Mesenchymal stem cell (in vitro differentiated cells and primary cell): Measurements from ENCODE around the gene SZT2.

ENCODE experiments used
- DNase-seq: peaks from one replicate; pipeline ENCODE4 v3.0.0-alpha.2; 2013
- H2AFZ ChIP-seq: one replicate; pipeline ENCODE4 v1.6.1; 2013; ENCODE audit warnings: low read depth, mild to moderate bottlenecking, control low read depth, inconsistent platforms, low read length, moderate library complexity
- H2AK5ac ChIP-seq: 2 replicates; pipeline ENCODE4 v1.6.1; 2013; ENCODE audit warnings: low read length, moderate library complexity, mild to moderate bottlenecking, inconsistent platforms; ENCODE audit not compliant: severe bottlenecking
- H2BK120ac ChIP-seq: one replicate; pipeline ENCODE4 v1.6.1; 2013; ENCODE audit warnings: low read depth, mild to moderate bottlenecking, inconsistent platforms, low read length, moderate library complexity
- H2BK12ac ChIP-seq, 2 experiments: one replicate each; pipeline ENCODE4 v1.6.1; 2013; ENCODE audit warnings: inconsistent platforms in 2 of 2, low read length in 2 of 2, mild to moderate bottlenecking in 2 of 2, moderate library complexity in 2 of 2, control low read depth in 1 of 2
- H2BK15ac ChIP-seq: one replicate; pipeline ENCODE4 v1.6.1; 2013; ENCODE audit warnings: mild to moderate bottlenecking, low read depth, inconsistent platforms; ENCODE audit not compliant: poor library complexity, severe bottlenecking
- H2BK5ac ChIP-seq: 2 replicates; pipeline ENCODE4 v1.6.1; 2013; ENCODE audit warnings: low read depth, mild to moderate bottlenecking, low read length, control low read depth, inconsistent platforms; ENCODE audit not compliant: poor library complexity, severe bottlenecking
- H3K14ac ChIP-seq, 2 experiments: one replicate each; pipeline ENCODE4 v1.6.1; 2013; ENCODE audit warnings: inconsistent platforms in 2 of 2, low read length in 2 of 2, control low read depth in 1 of 2, mild to moderate bottlenecking in 1 of 2, moderate library complexity in 1 of 2
- H3K18ac ChIP-seq, 2 experiments: one replicate each; pipeline ENCODE4 v1.6.1; 2013; ENCODE audit warnings: inconsistent platforms in 2 of 2, low read length in 2 of 2, control low read depth in 1 of 2, low read depth in 1 of 2, mild to moderate bottlenecking in 1 of 2
- H3K23ac ChIP-seq, 2 experiments: one replicate each; pipeline ENCODE4 v1.6.1; 2013; ENCODE audit warnings: inconsistent platforms in 2 of 2, low read length in 2 of 2, mild to moderate bottlenecking in 2 of 2, moderate library complexity in 2 of 2, control low read depth in 1 of 2
- H3K27ac ChIP-seq: 2 replicates; pipeline ENCODE4 v1.5.1; 2013; ENCODE audit warnings: mild to moderate bottlenecking, moderate library complexity, low read length, control low read depth, inconsistent platforms; ENCODE audit not compliant: poor library complexity, severe bottlenecking
- H3K27me3 ChIP-seq, 2 experiments: 2 replicates each; pipeline versions ENCODE4 v1.6.1 to v1.7.0; 2013; ENCODE audit warnings: low read length in 2 of 2, mild to moderate bottlenecking in 2 of 2, moderate library complexity in 2 of 2, control low read depth in 1 of 2, inconsistent platforms in 1 of 2; ENCODE audit not compliant: control insufficient read depth in 1 of 2, insufficient read depth in 1 of 2
- H3K36me3 ChIP-seq, 2 experiments: 2 replicates each; pipeline versions ENCODE4 v1.6.1 to v1.7.0; 2013; ENCODE audit warnings: low read length in 2 of 2, control low read depth in 1 of 2, inconsistent platforms in 1 of 2, low read depth in 1 of 2, mild to moderate bottlenecking in 1 of 2; ENCODE audit not compliant: insufficient read depth in 2 of 2, control insufficient read depth in 1 of 2
- H3K4ac ChIP-seq, 2 experiments: one replicate each; pipeline ENCODE4 v1.6.1; 2013; ENCODE audit warnings: inconsistent platforms in 2 of 2, low read length in 2 of 2, mild to moderate bottlenecking in 2 of 2, moderate library complexity in 2 of 2, control low read depth in 1 of 2, low read depth in 1 of 2
- H3K4me1 ChIP-seq: 2 replicates; pipeline ENCODE4 v1.6.1; 2013; ENCODE audit warnings: low read depth, low read length, control low read depth; ENCODE audit not compliant: control insufficient read depth, insufficient read depth
- H3K4me2 ChIP-seq: 2 replicates; pipeline ENCODE4 v1.6.1; 2013; ENCODE audit warnings: low read length, mild to moderate bottlenecking, inconsistent platforms; ENCODE audit not compliant: poor library complexity, severe bottlenecking
- H3K4me3 ChIP-seq, 2 experiments: 2 replicates each; pipeline versions ENCODE4 v1.5.1 to v1.7.0; 2013; ENCODE audit warnings: low read length in 2 of 2, mild to moderate bottlenecking in 2 of 2, control low read depth in 1 of 2, low read depth in 1 of 2; ENCODE audit not compliant: insufficient read depth in 1 of 2
- H3K79me1 ChIP-seq: replicated peaks from 2 replicates; pipeline ENCODE4 v1.6.1; 2013; ENCODE audit warnings: mild to moderate bottlenecking, control low read depth, low read length, inconsistent platforms; ENCODE audit not compliant: poor library complexity, severe bottlenecking
- H3K9ac ChIP-seq: 2 replicates; pipeline ENCODE4 v1.7.0; 2013; ENCODE audit warnings: mild to moderate bottlenecking, low read length, moderate library complexity
- H3K9me3 ChIP-seq: 2 replicates; pipeline ENCODE4 v1.7.0; 2013; ENCODE audit warnings: mild to moderate bottlenecking, low read length; ENCODE audit not compliant: control insufficient read depth
- H4K8ac ChIP-seq: one replicate; pipeline ENCODE4 v1.6.1; 2013; ENCODE audit warnings: inconsistent platforms, mild to moderate bottlenecking, low read length, moderate library complexity
- H4K91ac ChIP-seq: one replicate; pipeline ENCODE4 v1.6.1; 2013; ENCODE audit warnings: mild to moderate bottlenecking, low read length, inconsistent platforms
- WGBS: methylation state at CpG from one replicate; pipeline ENCODE4 v1.1.7; 2013; ENCODE audit warnings: mixed read lengths; 5-methylcytosine and 5-hydroxymethylcytosine counted together

SZT2 gene

DNA sequence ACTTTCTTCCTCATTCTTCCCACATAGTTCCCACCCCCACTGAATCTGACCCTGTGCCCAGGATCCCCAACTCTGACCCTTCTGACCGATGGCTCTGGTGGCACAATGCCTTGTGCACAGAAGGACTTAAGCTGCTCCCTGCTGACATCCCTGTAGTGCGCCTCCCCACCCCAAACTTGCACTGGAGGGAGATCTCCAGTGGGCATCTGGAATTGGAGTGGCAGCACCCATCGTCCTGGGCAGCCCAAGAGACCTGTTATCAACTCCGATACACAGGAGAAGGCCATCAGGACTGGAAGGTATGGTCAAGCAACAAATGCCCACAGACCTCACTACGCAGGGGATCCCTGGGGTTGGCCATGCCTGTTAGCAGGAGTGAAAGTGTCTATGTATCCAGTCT is 43.1 kb upstream of the SZT2 start:
- DNase-seq: no peak
- no peak overlapping the region for H2AK5ac ChIP-seq
- no peak overlapping the region for H2AFZ ChIP-seq
- whole genome bisulfite sequencing: 91% methylated on average over 5 of the region's 5 CpGs
- no peak overlapping the region for H3K9ac ChIP-seq
- H3K79me1 ChIP-seq: no peaks in the 10 kb centered on the region
- peak overlapping the region; percentile 5 for H4K91ac ChIP-seq
- no peaks in the 10 kb centered on the region for H3K27me3 ChIP-seq
- no peak overlapping the region for H3K4me2 ChIP-seq
- no peak overlapping the region for H4K8ac ChIP-seq
- no peak overlapping the region for H3K4me3 ChIP-seq
- H3K18ac ChIP-seq: no peak overlapping the region
- no peak overlapping the region for H3K23ac ChIP-seq
- H2BK12ac ChIP-seq: no peak overlapping the region
- H3K36me3 ChIP-seq: no peaks in the 10 kb centered on the region
- no peaks in the 10 kb centered on the region for H3K9me3 ChIP-seq
- H3K14ac ChIP-seq: no peak overlapping the region
- H3K4ac ChIP-seq: no peak overlapping the region
- no peak overlapping the region for H2BK5ac ChIP-seq
- no peak overlapping the region for H2BK120ac ChIP-seq
- peaks cover 16% of the 10 kb centered on the region for H3K4me1 ChIP-seq
- H3K27ac ChIP-seq: no peak overlapping the region
- H2BK15ac ChIP-seq: no peak overlapping the region

GRCh38 chr1:43348343-43348808 is 41.3 kb upstream of the SZT2 start:
- 41% methylated on average over 19 of the region's 22 CpGs for WGBS
- H3K9ac ChIP-seq: peak overlapping the region; percentile 74
- no peak overlapping the region for H3K14ac ChIP-seq
- H3K4me2 ChIP-seq: peak overlapping the region; percentile 73
- H2BK12ac ChIP-seq: no peak overlapping the region
- peak overlapping the region; percentile 6 for H2BK120ac ChIP-seq
- H3K23ac ChIP-seq: no peak overlapping the region
- H4K91ac ChIP-seq: peak overlapping the region; percentile 47
- peak overlapping the region; percentile 76 for H2BK15ac ChIP-seq
- H3K79me1 ChIP-seq: no peaks in the 10 kb centered on the region
- H3K9me3 ChIP-seq: no peaks in the 10 kb centered on the region
- peak overlapping the region in 1 of 2 experiments; percentile 81 for H3K4ac ChIP-seq
- H3K36me3 ChIP-seq: no peaks in the 10 kb centered on the region
- H3K27ac ChIP-seq: peak overlapping the region; percentile 65
- H4K8ac ChIP-seq: peak overlapping the region; percentile 91
- peak overlapping the region; percentile 85 for H2AFZ ChIP-seq
- no peak for DNase-seq
- no peak overlapping the region for H2AK5ac ChIP-seq
- H3K4me1 ChIP-seq: peaks cover 16% of the 10 kb centered on the region
- peak overlapping the region; percentile 77 to 94 for H3K18ac ChIP-seq
- H3K27me3 ChIP-seq: no peaks in the 10 kb centered on the region
- H3K4me3 ChIP-seq: peak overlapping the region; percentile 68 to 78
- no peak overlapping the region for H2BK5ac ChIP-seq

- 4% methylated on average over 66 of the region's 72 CpGs for WGBS
- Histone ChIP-seq H3K27me3 (no peaks in the 10 kb centered on the region), H3K4me3 (peak overlapping the region; percentile 68 to 78), H2BK5ac (peak overlapping the region; percentile 60), H3K4me2 (peak overlapping the region; percentile 73), H3K14ac (peak overlapping the region in 1 of 2 experiments; percentile 61), H3K4me1 (peaks cover 16% of the 10 kb centered on the region), H3K9me3 (no peaks in the 10 kb centered on the region), H2BK12ac (peak overlapping the region in 1 of 2 experiments; percentile 64), H3K9ac (peak overlapping the region; percentile 74), H2AFZ (peak overlapping the region; percentile 85), H3K36me3 (no peaks in the 10 kb centered on the region), H4K8ac (peak overlapping the region; percentile 91), H4K91ac (peak overlapping the region; percentile 73), H3K18ac (peak overlapping the region; percentile 77 to 97), H3K27ac (peak overlapping the region; percentile 90), H2BK15ac (peak overlapping the region; percentile 86), H2AK5ac (no peak overlapping the region), H3K79me1 (no peaks in the 10 kb centered on the region), H3K23ac (peak overlapping the region in 1 of 2 experiments; percentile 66), H3K4ac (peak overlapping the region; percentile 81 to 85), H2BK120ac (peak overlapping the region; percentile 6)
- peak; percentile 60 for DNase-seq
These were observed 40.7 kb upstream of the SZT2 start for GRCh38 chr1:43348809-43349593.

DNA sequence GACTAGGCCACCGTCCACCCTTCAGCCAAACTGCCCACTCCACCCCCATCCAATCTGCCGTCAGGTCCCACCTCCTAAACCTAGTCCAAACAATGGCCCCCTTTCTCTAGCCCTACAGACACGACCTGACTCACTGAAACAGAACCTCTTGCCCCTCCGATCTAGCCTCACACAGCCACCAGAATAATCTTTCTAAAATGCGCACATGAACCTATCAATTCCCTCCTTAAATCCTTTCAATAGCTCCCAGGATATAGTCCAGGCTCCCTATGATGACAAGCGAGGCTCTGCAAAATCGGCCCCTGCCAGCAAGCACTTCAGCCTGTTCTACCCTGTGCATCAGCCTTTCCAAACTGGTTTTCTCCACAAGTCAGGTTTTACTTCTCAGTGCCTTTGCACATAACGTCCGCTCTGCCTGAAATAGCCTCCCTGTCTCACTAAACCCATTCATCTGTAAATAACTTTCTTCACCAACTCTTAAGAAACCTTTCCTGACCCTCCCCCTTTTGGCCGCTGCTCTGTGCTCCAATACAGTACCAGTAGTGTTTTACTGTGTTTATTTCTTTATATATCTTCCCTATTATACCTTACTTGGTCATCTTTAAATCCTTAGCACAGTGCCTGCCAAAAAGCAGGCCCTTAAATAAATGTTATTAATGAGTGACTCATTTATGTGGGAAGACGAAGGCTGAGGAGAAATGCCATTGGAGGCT is 39.9 kb upstream of the SZT2 start:
- Histone ChIP-seq H3K36me3 (no peaks in the 10 kb centered on the region), H2BK15ac (peak overlapping the region; percentile 86), H2AFZ (peak overlapping the region; percentile 85), H3K4ac (peak overlapping the region; percentile 80 to 85), H3K4me2 (peak overlapping the region; percentile 73), H3K4me3 (peak overlapping the region; percentile 68 to 78), H3K27me3 (no peaks in the 10 kb centered on the region), H3K79me1 (no peaks in the 10 kb centered on the region), H2AK5ac (peak overlapping the region; percentile 17), H3K4me1 (peaks cover 16% of the 10 kb centered on the region), H3K14ac (peak overlapping the region in 1 of 2 experiments; percentile 61), H3K9ac (peak overlapping the region; percentile 74), H2BK5ac (peak overlapping the region; percentile 5), H3K23ac (peak overlapping the region in 1 of 2 experiments; percentile 66), H2BK12ac (peak overlapping the region in 1 of 2 experiments; percentile 51), H3K18ac (peak overlapping the region; percentile 77 to 97), H2BK120ac (no peak overlapping the region), H4K8ac (peak overlapping the region; percentile 91), H3K27ac (peak overlapping the region; percentile 90), H4K91ac (peak overlapping the region; percentile 73), H3K9me3 (no peaks in the 10 kb centered on the region)
- WGBS: 24% methylated on average over 10 of the region's 11 CpGs
- peak; percentile 58 for DNase-seq
